ENCODE measurements around the gene RNF157. TPM values are rescaled to one million over a fixed set of nuclear protein-coding genes. Genes with fewer than 3 reads are reported as not detected.
"Not testable (repeated sequence)": the region's sequence is repeated elsewhere in the genome, so short reads cannot be mapped to it uniquely, and the experiment has no call there.

The RNF157 gene
- total RNA-seq, 1 donor, result 4.7 TPM

GRCh38 chr17:76251478-76252039 is 11.3 kb upstream of the RNF157 start:
- no peak overlapping the region for H3K4me3 ChIP-seq (ENCODE audit: low read depth, low read length)
- DNase-seq (ENCODE audit: low read depth), result no peak
- TF ChIP-seq CTCF (IDR thresholded peaks at IDR 0.05; ENCODE audit: insufficient read depth, low read depth, low read length), result no peak

GRCh38 chr17:76250141-76250540 is 9.8 kb upstream of the RNF157 start:
- no peak overlapping the region for H3K4me3 ChIP-seq (ENCODE audit: low read depth, low read length)
- TF ChIP-seq CTCF (IDR thresholded peaks at IDR 0.05; ENCODE audit: insufficient read depth, low read depth, low read length), result no peak
- no peak for DNase-seq (ENCODE audit: low read depth)

GRCh38 chr17:76248013-76248782 is 7.9 kb upstream of the RNF157 start:
- DNase-seq (ENCODE audit: low read depth), result no peak
- H3K4me3 ChIP-seq (ENCODE audit: low read depth, low read length), result no peak overlapping the region
- TF ChIP-seq CTCF (IDR thresholded peaks at IDR 0.05; ENCODE audit: insufficient read depth, low read depth, low read length), result peak; percentile 29

GRCh38 chr17:76247304-76247703 is 7.0 kb upstream of the RNF157 start:
- no peak for DNase-seq (ENCODE audit: low read depth)
- TF ChIP-seq CTCF (IDR thresholded peaks at IDR 0.05; ENCODE audit: insufficient read depth, low read depth, low read length), result no peak

GRCh38 chr17:76246080-76247066 is 6.1 kb upstream of the RNF157 start:
- peak; percentile 56 for DNase-seq (ENCODE audit: low read depth)
- TF ChIP-seq CTCF (IDR thresholded peaks at IDR 0.05; ENCODE audit: insufficient read depth, low read depth, low read length), result no peak
- H3K4me3 ChIP-seq (ENCODE audit: low read depth, low read length), result no peak overlapping the region

More at GRCh38 chr17:76247304-76247703, 7.0 kb upstream of the RNF157 start:
- H3K4me3 ChIP-seq (ENCODE audit: low read depth, low read length), result no peak overlapping the region

- H3K4me3 ChIP-seq (ENCODE audit: low read depth, low read length); DNase-seq (ENCODE audit: low read depth): not testable (repeated sequence)
Measured at GRCh38 chr17:76244721-76245120, 4.4 kb upstream of the RNF157 start.

Data from fibroblast of villous mesenchyme (primary cell).